Measurements from ENCODE around the gene PDSS2.
"Not testable (repeated sequence)": the region's sequence is repeated elsewhere in the genome, so short reads cannot be mapped to it uniquely, and the experiment has no call there.

PDSS2 gene

GRCh38 chr6:107315114-107315513, 144.2 kb downstream of the PDSS2 start:
- Mint-ChIP-seq H3K36me3 (peaks cover 3% of the 10 kb centered on the region), H3K27me3 (no peaks in the 10 kb centered on the region), H3K9me3 (ENCODE audit: low read depth) (no peaks in the 10 kb centered on the region), H3K4me1 (ENCODE audit: low read depth) (peaks cover 2% of the 10 kb centered on the region), H3K27ac (no peak overlapping the region), H3K4me3 (no peak overlapping the region)

GRCh38 chr6:107314531-107314939, 144.8 kb downstream of the PDSS2 start:
- no peak overlapping the region for H3K4me3 Mint-ChIP-seq

GRCh38 chr6:107313776-107314175, 145.6 kb downstream of the PDSS2 start:
- H3K4me3 Mint-ChIP-seq = no peak overlapping the region
- peaks cover 2% of the 10 kb centered on the region for H3K4me1 Mint-ChIP-seq (ENCODE audit: low read depth)
- no peaks in the 10 kb centered on the region for H3K9me3 Mint-ChIP-seq (ENCODE audit: low read depth)
- H3K36me3 Mint-ChIP-seq = peaks cover 4% of the 10 kb centered on the region
- H3K27ac Mint-ChIP-seq = no peak overlapping the region
- no peaks in the 10 kb centered on the region for H3K27me3 Mint-ChIP-seq

More at GRCh38 chr6:107314531-107314939, 144.8 kb downstream of the PDSS2 start:
- Mint-ChIP-seq H3K27ac (no peak overlapping the region), H3K9me3 (ENCODE audit: low read depth) (no peaks in the 10 kb centered on the region), H3K4me1 (ENCODE audit: low read depth) (peaks cover 2% of the 10 kb centered on the region), H3K36me3 (peaks cover 3% of the 10 kb centered on the region), H3K27me3 (no peaks in the 10 kb centered on the region)

GRCh38 chr6:107310362-107310761, 149.0 kb downstream of the PDSS2 start:
- H3K36me3 Mint-ChIP-seq = peaks cover 8% of the 10 kb centered on the region
- no peak overlapping the region for H3K4me3 Mint-ChIP-seq
- H3K27ac Mint-ChIP-seq = no peak overlapping the region
- no peaks in the 10 kb centered on the region for H3K27me3 Mint-ChIP-seq
- H3K4me1 Mint-ChIP-seq (ENCODE audit: low read depth) = peaks cover 2% of the 10 kb centered on the region
- no peaks in the 10 kb centered on the region for H3K9me3 Mint-ChIP-seq (ENCODE audit: low read depth)

- Mint-ChIP-seq H3K36me3 (peaks cover 11% of the 10 kb centered on the region), H3K27me3 (no peaks in the 10 kb centered on the region), H3K9me3 (ENCODE audit: low read depth) (no peaks in the 10 kb centered on the region), H3K4me1 (ENCODE audit: low read depth) (peaks cover 2% of the 10 kb centered on the region), H3K4me3 (no peak overlapping the region), H3K27ac (no peak overlapping the region)
These were observed 150.7 kb downstream of the PDSS2 start for GRCh38 chr6:107308677-107309076.

GRCh38 chr6:107305994-107306393, 153.4 kb downstream of the PDSS2 start:
- not testable (repeated sequence) for H3K27ac Mint-ChIP-seq, H3K27me3 Mint-ChIP-seq

GRCh38 chr6:107305391-107305790, 154.0 kb downstream of the PDSS2 start:
- Mint-ChIP-seq H3K27me3 (no peaks in the 10 kb centered on the region), H3K4me3 (no peak overlapping the region), H3K4me1 (ENCODE audit: low read depth) (peaks cover under 1% of the 10 kb centered on the region), H3K27ac (no peak overlapping the region), H3K36me3 (peaks cover 9% of the 10 kb centered on the region), H3K9me3 (ENCODE audit: low read depth) (no peaks in the 10 kb centered on the region)

More at GRCh38 chr6:107305994-107306393, 153.4 kb downstream of the PDSS2 start:
- not testable (repeated sequence) for H3K4me3 Mint-ChIP-seq; H3K9me3 Mint-ChIP-seq (ENCODE audit: low read depth); H3K4me1 Mint-ChIP-seq (ENCODE audit: low read depth)
- H3K36me3 Mint-ChIP-seq = peaks cover 11% of the 10 kb centered on the region

GRCh38 chr6:107304421-107305025, 154.8 kb downstream of the PDSS2 start:
- Mint-ChIP-seq H3K27me3 (no peaks in the 10 kb centered on the region), H3K36me3 (peaks cover 8% of the 10 kb centered on the region), H3K9me3 (ENCODE audit: low read depth) (no peaks in the 10 kb centered on the region), H3K27ac (no peak overlapping the region), H3K4me3 (no peak overlapping the region), H3K4me1 (ENCODE audit: low read depth) (no peaks in the 10 kb centered on the region)

- Mint-ChIP-seq H3K27ac (no peak overlapping the region), H3K4me3 (no peak overlapping the region), H3K27me3 (no peaks in the 10 kb centered on the region), H3K36me3 (peaks cover 6% of the 10 kb centered on the region), H3K4me1 (ENCODE audit: low read depth) (peaks cover 4% of the 10 kb centered on the region), H3K9me3 (ENCODE audit: low read depth) (no peaks in the 10 kb centered on the region)
These were observed 166.0 kb downstream of the PDSS2 start for GRCh38 chr6:107293350-107293749.

GRCh38 chr6:107292715-107293271, 166.6 kb downstream of the PDSS2 start:
- no peak overlapping the region for H3K4me3 Mint-ChIP-seq
- H3K4me1 Mint-ChIP-seq (ENCODE audit: low read depth) = peaks cover 4% of the 10 kb centered on the region
- no peaks in the 10 kb centered on the region for H3K9me3 Mint-ChIP-seq (ENCODE audit: low read depth)
- no peak overlapping the region for H3K27ac Mint-ChIP-seq
- no peaks in the 10 kb centered on the region for H3K27me3 Mint-ChIP-seq
- H3K36me3 Mint-ChIP-seq = peaks cover 10% of the 10 kb centered on the region

- H3K36me3 Mint-ChIP-seq = peaks cover 7% of the 10 kb centered on the region
- H3K4me3 Mint-ChIP-seq = no peak overlapping the region
- no peak overlapping the region for H3K27ac Mint-ChIP-seq
- peaks cover 4% of the 10 kb centered on the region for H3K4me1 Mint-ChIP-seq (ENCODE audit: low read depth)
- no peaks in the 10 kb centered on the region for H3K27me3 Mint-ChIP-seq
- H3K9me3 Mint-ChIP-seq (ENCODE audit: low read depth) = no peaks in the 10 kb centered on the region
These were observed 168.9 kb downstream of the PDSS2 start for GRCh38 chr6:107290491-107290890.

- not testable (repeated sequence) for H3K36me3 Mint-ChIP-seq; H3K9me3 Mint-ChIP-seq (ENCODE audit: low read depth); H3K4me3 Mint-ChIP-seq; H3K4me1 Mint-ChIP-seq (ENCODE audit: low read depth); H3K27ac Mint-ChIP-seq; H3K27me3 Mint-ChIP-seq
These were observed 170.1 kb downstream of the PDSS2 start for GRCh38 chr6:107289258-107289657.

- not testable (repeated sequence) for H3K4me3 Mint-ChIP-seq; H3K4me1 Mint-ChIP-seq (ENCODE audit: low read depth); H3K27ac Mint-ChIP-seq; H3K9me3 Mint-ChIP-seq (ENCODE audit: low read depth); H3K27me3 Mint-ChIP-seq; H3K36me3 Mint-ChIP-seq
These were observed 173.7 kb downstream of the PDSS2 start for GRCh38 chr6:107285683-107286082.

GRCh38 chr6:107284805-107285204, 174.6 kb downstream of the PDSS2 start:
- peaks cover 7% of the 10 kb centered on the region for H3K36me3 Mint-ChIP-seq
- H3K9me3 Mint-ChIP-seq (ENCODE audit: low read depth) = no peaks in the 10 kb centered on the region

GRCh38 chr6:107280791-107281190, 178.6 kb downstream of the PDSS2 start:
- H3K4me3 Mint-ChIP-seq = no peak overlapping the region
- H3K4me1 Mint-ChIP-seq (ENCODE audit: low read depth) = no peaks in the 10 kb centered on the region
- H3K36me3 Mint-ChIP-seq = no peaks in the 10 kb centered on the region

More at GRCh38 chr6:107284805-107285204, 174.6 kb downstream of the PDSS2 start:
- Mint-ChIP-seq H3K4me1 (ENCODE audit: low read depth) (no peaks in the 10 kb centered on the region), H3K27me3 (no peaks in the 10 kb centered on the region), H3K27ac (no peak overlapping the region), H3K4me3 (no peak overlapping the region)

GRCh38 chr6:107280001-107280400, 179.4 kb downstream of the PDSS2 start:
- not testable (repeated sequence) for H3K27ac Mint-ChIP-seq; H3K36me3 Mint-ChIP-seq; H3K27me3 Mint-ChIP-seq; H3K4me1 Mint-ChIP-seq (ENCODE audit: low read depth); H3K9me3 Mint-ChIP-seq (ENCODE audit: low read depth); H3K4me3 Mint-ChIP-seq

More at GRCh38 chr6:107280791-107281190, 178.6 kb downstream of the PDSS2 start:
- Mint-ChIP-seq H3K27me3 (no peaks in the 10 kb centered on the region), H3K27ac (no peak overlapping the region), H3K9me3 (ENCODE audit: low read depth) (no peaks in the 10 kb centered on the region)

All from activated naive CD8-positive, alpha-beta T cell (primary cell).